GM10266 (cell line): ENCODE measurements around the gene CYP2D6.
"Not testable (repeated sequence)": the region's sequence is repeated elsewhere in the genome, so short reads cannot be mapped to it uniquely, and the experiment has no call there.

ENCODE experiments used
- DNase-seq: peaks from one replicate; pipeline ENCODE4 v3.0.0; 2012; ENCODE audit errors: extremely low spot score
- TF ChIP-seq, protein P1 (sequence below): IDR thresholded peaks from 2 replicates; pipeline ENCODE4 v1.5.1; 2012; ENCODE audit warnings: mild to moderate bottlenecking, low read depth; ENCODE audit not compliant: control insufficient read depth, insufficient read depth; ENCODE audit errors: missing control alignments

Gene CYP2D6

DNA sequence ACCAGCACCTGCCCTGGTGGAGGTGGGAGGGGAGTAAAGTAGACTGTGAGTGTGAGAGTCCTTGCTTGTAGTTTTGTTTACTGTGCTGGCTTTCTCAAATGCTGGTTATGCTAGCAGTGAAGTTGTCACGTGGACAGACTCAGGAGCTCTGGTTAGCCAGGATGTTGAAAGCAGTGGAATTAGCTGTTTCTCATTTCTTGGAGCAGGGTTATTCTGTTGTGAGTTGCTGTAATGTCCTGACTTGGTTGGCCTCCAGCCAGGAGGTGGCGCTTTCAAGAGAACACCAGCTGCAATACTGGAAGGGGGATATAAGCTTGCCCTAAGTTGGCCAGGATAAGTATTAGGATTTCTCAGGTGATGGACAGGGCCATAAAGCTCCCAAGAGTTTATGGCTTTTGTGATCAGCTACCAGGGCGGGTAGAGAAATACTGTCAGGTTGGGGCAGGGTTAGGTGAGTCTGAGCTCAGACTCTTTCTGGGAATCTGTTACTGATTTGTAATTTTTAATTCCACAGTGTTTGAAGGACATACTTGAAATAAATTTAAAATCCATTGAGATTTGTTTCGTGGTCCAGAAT is 13.7 kb downstream of the CYP2D6 start:
- TF ChIP-seq, protein P1, sequence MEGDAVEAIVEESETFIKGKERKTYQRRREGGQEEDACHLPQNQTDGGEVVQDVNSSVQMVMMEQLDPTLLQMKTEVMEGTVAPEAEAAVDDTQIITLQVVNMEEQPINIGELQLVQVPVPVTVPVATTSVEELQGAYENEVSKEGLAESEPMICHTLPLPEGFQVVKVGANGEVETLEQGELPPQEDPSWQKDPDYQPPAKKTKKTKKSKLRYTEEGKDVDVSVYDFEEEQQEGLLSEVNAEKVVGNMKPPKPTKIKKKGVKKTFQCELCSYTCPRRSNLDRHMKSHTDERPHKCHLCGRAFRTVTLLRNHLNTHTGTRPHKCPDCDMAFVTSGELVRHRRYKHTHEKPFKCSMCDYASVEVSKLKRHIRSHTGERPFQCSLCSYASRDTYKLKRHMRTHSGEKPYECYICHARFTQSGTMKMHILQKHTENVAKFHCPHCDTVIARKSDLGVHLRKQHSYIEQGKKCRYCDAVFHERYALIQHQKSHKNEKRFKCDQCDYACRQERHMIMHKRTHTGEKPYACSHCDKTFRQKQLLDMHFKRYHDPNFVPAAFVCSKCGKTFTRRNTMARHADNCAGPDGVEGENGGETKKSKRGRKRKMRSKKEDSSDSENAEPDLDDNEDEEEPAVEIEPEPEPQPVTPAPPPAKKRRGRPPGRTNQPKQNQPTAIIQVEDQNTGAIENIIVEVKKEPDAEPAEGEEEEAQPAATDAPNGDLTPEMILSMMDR, result no peak
- no peak for DNase-seq

DNA sequence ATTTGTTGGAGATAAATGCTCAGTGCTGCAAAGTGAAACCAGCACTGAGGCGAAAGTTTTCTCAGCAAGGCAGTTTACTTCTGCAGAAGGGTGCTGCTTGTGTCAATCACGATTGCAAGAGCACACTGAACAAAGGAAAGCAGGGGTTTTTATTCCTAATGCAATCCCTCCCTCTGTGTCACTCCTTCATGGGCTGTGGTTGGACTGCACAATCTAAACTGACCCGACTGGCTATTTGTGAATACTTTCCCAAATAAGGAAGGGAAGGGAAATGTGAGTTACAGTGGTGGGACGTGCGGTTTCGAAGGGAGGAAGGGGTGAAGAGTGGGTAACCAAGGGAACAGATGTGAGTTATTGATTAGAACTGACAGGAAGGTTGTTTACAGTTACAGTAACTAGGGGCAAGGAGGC is 15.2 kb downstream of the CYP2D6 start:
- not testable (repeated sequence) for DNase-seq

DNA sequence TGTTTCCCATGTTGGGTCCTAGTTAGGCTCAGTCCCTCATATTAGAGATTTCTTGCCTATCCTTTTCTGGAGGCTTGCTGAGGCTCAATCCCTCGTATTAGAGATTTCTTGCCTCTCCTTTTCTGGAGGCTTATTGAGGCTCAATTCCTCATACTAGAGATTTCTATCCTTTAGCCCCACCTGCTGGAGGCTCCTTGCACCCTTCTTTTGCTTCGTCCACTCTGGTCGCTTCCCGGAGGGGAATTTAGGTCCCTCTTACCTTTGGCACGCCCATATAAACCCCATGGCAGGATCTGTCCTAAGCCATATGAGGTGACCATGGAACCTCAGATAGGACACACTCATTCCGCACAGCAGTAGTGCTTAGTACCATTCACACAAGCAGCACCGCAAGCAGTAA is 15.9 kb downstream of the CYP2D6 start:
- TF ChIP-seq, protein P1, result no peak
- DNase-seq, result no peak

DNA sequence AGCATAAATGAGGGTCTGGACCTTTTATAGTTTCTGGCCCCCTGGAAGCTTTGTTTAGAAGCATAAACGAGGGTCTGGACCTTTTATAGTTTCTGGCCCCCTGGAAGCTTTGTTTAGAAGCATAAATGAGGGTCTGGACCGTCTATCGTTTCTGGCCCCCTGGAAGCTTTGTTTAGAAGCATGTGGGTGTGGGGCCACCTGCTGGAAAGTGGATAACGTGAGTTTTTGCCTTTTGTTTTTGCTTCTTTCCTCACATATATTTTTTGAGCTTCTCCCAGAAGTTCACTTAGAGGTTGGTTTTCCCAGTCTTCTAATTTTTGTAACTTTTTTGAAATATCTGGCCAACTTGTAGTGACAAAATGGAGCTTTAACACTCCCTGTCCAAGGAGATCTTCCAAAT is 17.8 kb downstream of the CYP2D6 start:
- DNase-seq, result not testable (repeated sequence)
- TF ChIP-seq, protein P1, result peak; percentile 9

DNA sequence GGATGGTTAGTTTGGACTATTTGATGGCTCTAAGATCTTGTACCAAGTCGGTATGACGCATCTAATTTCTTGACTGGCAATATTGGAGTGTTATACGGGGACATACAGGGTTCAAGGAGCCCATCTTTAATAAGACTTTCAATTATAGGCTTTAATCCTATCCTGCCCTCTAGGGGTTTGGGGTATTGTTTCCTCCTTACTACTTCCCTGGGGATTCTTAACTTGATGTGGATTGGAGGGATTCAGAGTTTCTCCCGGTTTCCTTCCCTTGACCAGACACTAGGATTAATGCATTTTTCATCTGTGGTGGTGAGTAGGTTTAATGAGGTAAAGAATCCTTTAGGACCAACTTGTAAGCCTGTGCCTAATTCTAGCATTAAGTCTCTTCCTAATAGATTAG is 18.8 kb downstream of the CYP2D6 start:
- no peak for DNase-seq
- TF ChIP-seq, protein P1, result no peak

DNA sequence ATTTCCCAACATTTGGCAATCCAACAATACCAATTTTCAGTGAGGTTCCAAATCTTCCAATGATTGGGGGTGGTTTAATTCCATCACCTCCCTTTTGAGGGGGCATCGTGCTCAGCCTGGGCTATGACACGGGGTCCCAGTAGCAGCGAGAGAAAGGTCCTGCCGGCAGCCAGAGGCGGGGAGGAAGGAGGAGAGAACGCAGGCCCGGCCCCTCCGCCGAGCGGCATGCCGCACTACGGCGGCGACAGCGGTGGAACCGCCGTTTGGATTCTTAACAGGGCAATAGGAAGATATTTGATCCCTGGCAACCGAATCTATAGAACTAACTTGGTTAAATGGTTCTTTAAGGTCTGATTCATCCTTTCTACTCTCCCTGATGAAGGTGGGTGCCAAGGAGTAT is 21.8 kb downstream of the CYP2D6 start:
- no peak for DNase-seq
- TF ChIP-seq, protein P1, result no peak

DNA sequence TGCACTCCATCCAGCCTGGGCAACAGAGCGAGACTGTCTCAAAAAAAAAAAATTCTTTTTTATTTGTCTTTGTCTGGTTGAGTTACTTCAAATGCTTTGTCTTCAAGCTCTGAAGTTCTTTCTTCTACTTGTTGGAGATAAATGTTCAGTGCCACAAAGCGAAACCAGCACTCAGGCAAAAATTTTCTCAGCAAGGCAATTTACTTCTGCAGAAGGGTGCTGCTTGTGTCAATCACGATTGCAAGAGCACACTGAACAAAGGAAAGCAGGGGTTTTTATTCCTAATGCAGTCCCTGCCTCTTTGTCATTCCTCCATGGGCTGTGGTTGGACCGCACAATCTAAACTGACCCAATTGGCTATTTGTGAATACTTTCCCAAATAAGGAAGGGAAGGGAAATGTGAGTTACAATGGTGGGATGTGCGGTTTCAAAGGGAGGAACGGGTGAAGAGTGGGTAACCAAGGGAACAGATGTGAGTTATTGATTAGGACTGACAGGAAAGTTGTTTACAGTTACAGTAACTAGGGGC is 26.2 kb downstream of the CYP2D6 start:
- not testable (repeated sequence) for DNase-seq

DNA sequence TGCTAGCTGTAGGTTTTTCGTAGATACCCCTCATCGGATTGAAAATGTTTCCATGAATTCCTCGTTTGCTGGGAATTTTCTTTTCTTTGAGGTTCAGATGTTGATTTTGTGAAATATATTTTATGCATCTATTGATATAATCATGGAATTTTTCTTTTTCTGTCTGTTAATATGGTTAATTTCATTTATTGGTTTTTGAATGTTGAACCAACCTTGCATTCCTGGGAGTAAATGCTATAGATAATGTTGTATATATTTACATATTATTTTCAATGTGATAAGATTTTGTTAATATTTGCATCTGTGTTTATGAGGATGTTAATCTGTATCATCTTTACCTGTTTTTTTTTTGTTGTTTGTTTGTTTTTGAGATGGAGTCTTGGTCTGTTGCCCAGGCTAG is 29.4 kb downstream of the CYP2D6 start:
- no peak for DNase-seq
- TF ChIP-seq, protein P1, result no peak
